GM12874 (cell line): ENCODE results near the gene ETV7.

Source experiments
- CTCF ChIP-seq: IDR thresholded peaks from 2 replicates; pipeline ENCODE4 v1.5.1; 2011; ENCODE audit warnings: low read depth, mild to moderate bottlenecking, control low read depth, low read length, moderate library complexity; ENCODE audit not compliant: insufficient read depth

Gene ETV7

DNA sequence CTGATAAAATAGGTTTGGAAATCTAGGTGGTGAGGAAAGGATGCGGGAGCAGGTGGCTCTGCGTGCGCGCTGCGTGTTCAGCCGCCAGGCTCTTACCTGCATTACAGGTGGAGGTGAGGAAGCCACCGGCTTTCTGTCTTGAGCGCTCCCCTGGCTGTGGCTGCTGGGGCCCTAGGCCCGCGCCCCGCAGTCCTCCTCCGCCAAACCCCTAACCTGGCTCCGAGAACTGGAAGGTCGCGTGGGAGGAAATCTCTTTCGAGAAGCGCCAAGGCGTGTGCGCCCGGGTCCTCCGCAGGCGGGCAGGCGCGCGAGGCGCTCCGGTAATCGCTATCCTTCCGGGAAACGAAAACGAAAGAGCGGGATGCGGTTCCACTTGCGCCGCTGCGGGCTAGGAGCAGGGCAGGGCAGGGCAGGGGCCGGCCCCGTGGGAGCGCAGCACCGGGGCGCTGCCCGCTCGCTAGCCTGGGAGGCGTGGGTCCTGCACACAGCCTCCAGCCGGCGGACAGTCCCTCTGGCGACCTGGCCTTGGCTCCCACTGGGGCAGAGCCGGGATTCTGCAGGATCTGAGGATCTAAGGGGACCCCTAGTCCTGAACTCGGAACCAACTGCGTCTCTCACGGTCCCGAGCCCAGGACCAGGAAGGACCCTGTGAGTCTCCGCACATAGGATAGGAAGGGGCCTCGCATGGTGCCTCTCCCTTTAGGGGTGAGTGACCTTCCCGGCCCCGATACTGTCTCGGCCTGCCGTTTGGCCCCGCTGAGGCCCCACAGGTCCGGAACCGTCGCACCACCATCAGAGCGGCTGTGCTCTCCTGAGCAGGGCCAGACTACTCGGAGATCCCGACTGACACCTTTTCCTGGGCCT, at the start of gene ETV7:
Gene ETV7, minus strand, starts transcription at position 230 of the 864 bp plus-strand sequence. Its CDS starts 128 bp downstream, at position 102.
- TF ChIP-seq CTCF: no peak

- no peak for TF ChIP-seq CTCF
These were observed 49.0 kb upstream of the ETV7 start for GRCh38 chr6:36436466-36436865.

- no peak for TF ChIP-seq CTCF
These were observed 44.7 kb upstream of the ETV7 start for GRCh38 chr6:36432151-36432671.

DNA sequence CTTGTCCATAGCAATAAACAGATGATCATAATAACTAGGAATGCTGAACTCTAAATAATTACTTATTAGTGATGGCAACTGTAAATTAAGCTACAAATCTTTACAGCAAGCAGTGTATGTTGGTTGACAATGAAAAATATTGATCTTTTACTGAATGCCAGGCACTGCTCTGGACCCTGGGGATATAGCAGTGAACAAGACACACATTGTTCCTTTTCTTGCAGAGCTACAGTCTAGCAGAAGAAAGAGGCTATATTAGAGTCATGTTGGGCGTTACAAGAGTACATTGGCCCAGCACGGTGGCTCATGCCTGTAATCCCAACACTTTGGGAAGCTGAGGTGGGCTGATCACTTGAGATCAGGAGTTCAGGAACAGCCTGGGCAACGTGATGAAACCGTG, 43.7 kb upstream of the ETV7 start:
- TF ChIP-seq CTCF: no peak

- TF ChIP-seq CTCF: no peak
These were observed 42.9 kb upstream of the ETV7 start for GRCh38 chr6:36430351-36430750.

- TF ChIP-seq CTCF: no peak
These were observed 41.4 kb upstream of the ETV7 start for GRCh38 chr6:36428911-36429310.

DNA sequence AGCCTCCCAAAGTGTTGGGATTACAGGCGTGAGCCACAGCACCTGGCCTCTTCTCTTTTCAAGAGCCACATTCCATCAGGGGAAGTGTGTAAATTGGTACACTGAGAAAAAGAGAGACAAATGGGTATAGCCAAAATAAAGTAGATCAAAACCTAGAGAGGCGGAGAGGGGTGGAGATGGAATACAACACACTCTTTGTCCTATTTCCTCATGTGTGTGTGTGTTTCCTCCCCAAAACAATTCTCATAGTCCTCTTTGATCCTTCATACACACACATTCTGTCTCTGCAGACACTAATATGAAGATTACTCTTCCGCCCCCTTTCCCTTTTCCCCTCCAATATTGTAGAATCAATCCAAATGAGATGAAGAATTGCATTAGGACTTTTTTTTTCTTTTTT, 39.2 kb upstream of the ETV7 start:
- TF ChIP-seq CTCF: no peak
